Uterus (tissue), 4 donors: ENCODE measurements around the gene SUCLG2. TPM values are rescaled to one million over a fixed set of nuclear protein-coding genes. Genes with fewer than 3 reads are reported as not detected.

Experiments used
- DNase-seq, 2 donors: peaks; one replicate each; pipeline ENCODE4 v3.0.0-alpha.2; 2019 to 2020
- H3K27ac ChIP-seq, 2 donors: fragments of 200-600 bp; sonication (generic); 1 replicate in 1 of 2; 2 replicates in 1 of 2; pipeline ENCODE4 v1.5.1; 2016 to 2018
- H3K27me3 ChIP-seq, 2 donors: fragments of 200-600 bp; sonication (generic); one replicate each; pipeline ENCODE4 v1.5.1; 2018 to 2019; ENCODE audit warnings: control low read depth in 1 of 2
- H3K36me3 ChIP-seq, 2 donors: fragments of 200-600 bp; sonication (generic); one replicate each; pipeline ENCODE4 v1.5.1; 2019; ENCODE audit warnings: control low read depth in 1 of 2
- H3K4me1 ChIP-seq, 2 donors: fragments of 200-600 bp; sonication (generic); one replicate each; pipeline ENCODE4 v1.5.1; 2018 to 2019; ENCODE audit warnings: control low read depth in 1 of 2
- H3K4me3 ChIP-seq, 2 donors: fragments of 200-600 bp; sonication (generic); 1 replicate in 1 of 2; 2 replicates in 1 of 2; pipeline ENCODE4 v1.5.1; 2018 to 2019; ENCODE audit warnings: mild to moderate bottlenecking in 1 of 2
- H3K9me3 ChIP-seq, 2 donors: fragments of 200-600 bp; sonication (generic); one replicate each; pipeline ENCODE4 v1.5.1; 2019; ENCODE audit warnings: control low read depth in 1 of 2
- POLR2A ChIP-seq, 2 donors: fragments of 450-650 bp; IDR thresholded peaks; one replicate each; pipeline ENCODE4 v1.6.1; 2016; ENCODE audit warnings: antibody characterized with exemption in 2 of 2, mild to moderate bottlenecking in 1 of 2, moderate library complexity in 1 of 2
- intact Hi-C: fragments of 100-400 bp; cut with DNase I; formaldehyde crosslinking; loops from one replicate; pipeline ENCODE4 v1.15.1; 2023; ENCODE audit warnings: low total_unique reads
- total RNA-seq, 4 donors: library from RNA; depleted of rRNA in 3 of 4; stranded (reverse); fragments of >200 nt in 3 of 4; gene quantifications; one replicate each; pipeline versions ENCODE4 v1.1.0 to v1.2.4, GENCODE V29; 2014 to 2023
- TF ChIP-seq, protein P1 (sequence below), 4 experiments: fragments of 200-600 bp in 2 of 4; fragments of 450-650 bp in 2 of 4; sonication (generic) in 2 of 4; IDR thresholded peaks; one replicate each; pipeline ENCODE4 v1.5.1; 2016 to 2019; ENCODE audit warnings: antibody characterized with exemption in 4 of 4, mild to moderate bottlenecking in 2 of 4, moderate library complexity in 1 of 4
- donor health status: DM: yes; HTN: yes; CAD: no.

The SUCLG2 gene
- total RNA-seq, 4 donors from 2014 or later = 30.5 to 77.0 (median 45.2) TPM

DNA sequence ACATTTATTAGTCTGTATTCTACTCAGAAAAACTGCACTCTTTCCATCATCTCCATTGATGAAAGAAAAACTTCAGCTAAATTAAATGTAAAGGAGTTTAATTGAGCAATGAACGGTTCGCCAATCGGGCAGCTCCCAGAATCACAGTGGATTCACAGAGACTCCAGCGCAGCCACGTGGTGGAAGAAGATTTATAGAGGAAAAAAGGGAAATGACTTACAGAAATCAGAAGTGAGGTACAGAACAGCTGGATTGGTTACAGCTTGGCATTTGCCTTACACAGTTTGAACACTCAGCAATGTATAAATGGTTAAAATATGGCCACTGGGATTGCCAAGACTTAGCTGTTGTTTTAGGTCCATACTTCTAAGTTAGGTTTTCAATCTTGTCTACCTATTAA lies 2.8 kb upstream of the SUCLG2 start:
- Histone ChIP-seq H3K27me3 (no peaks in the 10 kb centered on the region), H3K4me3 (no peak overlapping the region), H3K4me1 (no peaks in the 10 kb centered on the region), H3K36me3 (no peaks in the 10 kb centered on the region), H3K27ac (no peak overlapping the region), H3K9me3 (no peaks in the 10 kb centered on the region)
- intact Hi-C loops = no loop called here
- DNase-seq = no peak
- TF ChIP-seq, protein P1, sequence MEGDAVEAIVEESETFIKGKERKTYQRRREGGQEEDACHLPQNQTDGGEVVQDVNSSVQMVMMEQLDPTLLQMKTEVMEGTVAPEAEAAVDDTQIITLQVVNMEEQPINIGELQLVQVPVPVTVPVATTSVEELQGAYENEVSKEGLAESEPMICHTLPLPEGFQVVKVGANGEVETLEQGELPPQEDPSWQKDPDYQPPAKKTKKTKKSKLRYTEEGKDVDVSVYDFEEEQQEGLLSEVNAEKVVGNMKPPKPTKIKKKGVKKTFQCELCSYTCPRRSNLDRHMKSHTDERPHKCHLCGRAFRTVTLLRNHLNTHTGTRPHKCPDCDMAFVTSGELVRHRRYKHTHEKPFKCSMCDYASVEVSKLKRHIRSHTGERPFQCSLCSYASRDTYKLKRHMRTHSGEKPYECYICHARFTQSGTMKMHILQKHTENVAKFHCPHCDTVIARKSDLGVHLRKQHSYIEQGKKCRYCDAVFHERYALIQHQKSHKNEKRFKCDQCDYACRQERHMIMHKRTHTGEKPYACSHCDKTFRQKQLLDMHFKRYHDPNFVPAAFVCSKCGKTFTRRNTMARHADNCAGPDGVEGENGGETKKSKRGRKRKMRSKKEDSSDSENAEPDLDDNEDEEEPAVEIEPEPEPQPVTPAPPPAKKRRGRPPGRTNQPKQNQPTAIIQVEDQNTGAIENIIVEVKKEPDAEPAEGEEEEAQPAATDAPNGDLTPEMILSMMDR (IDR thresholded peaks at IDR 0.05) = no peak
- no peak for TF ChIP-seq POLR2A (IDR thresholded peaks at IDR 0.05)

DNA sequence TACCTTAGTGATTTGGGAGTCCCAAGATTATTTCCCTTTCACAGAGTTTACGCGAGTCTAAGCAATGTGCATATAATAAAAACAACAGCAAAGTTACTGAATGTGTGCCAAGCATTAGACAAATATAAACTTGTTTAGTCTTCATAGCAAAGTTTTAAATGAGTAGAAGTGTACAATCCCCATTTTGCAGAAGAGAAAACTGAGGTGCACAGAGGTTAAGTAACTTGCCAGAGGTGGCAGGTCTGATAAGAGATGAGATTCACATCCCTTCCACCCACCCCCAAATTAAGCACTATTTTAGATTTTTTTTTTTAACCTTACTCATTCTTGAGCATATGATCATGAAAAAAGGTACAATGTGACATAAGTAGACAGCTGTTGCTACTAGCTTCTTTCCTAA lies 2.2 kb upstream of the SUCLG2 start:
- no peak for TF ChIP-seq POLR2A (IDR thresholded peaks at IDR 0.05)
- TF ChIP-seq, protein P1 (IDR thresholded peaks at IDR 0.05) = no peak
- no peaks in the 10 kb centered on the region for H3K9me3 ChIP-seq
- H3K27me3 ChIP-seq = no peaks in the 10 kb centered on the region
- DNase-seq = no peak
- H3K4me1 ChIP-seq = no peaks in the 10 kb centered on the region
- no peaks in the 10 kb centered on the region for H3K36me3 ChIP-seq
- H3K27ac ChIP-seq = no peak overlapping the region
- no peak overlapping the region for H3K4me3 ChIP-seq
- intact Hi-C loops = no loop called here

DNA sequence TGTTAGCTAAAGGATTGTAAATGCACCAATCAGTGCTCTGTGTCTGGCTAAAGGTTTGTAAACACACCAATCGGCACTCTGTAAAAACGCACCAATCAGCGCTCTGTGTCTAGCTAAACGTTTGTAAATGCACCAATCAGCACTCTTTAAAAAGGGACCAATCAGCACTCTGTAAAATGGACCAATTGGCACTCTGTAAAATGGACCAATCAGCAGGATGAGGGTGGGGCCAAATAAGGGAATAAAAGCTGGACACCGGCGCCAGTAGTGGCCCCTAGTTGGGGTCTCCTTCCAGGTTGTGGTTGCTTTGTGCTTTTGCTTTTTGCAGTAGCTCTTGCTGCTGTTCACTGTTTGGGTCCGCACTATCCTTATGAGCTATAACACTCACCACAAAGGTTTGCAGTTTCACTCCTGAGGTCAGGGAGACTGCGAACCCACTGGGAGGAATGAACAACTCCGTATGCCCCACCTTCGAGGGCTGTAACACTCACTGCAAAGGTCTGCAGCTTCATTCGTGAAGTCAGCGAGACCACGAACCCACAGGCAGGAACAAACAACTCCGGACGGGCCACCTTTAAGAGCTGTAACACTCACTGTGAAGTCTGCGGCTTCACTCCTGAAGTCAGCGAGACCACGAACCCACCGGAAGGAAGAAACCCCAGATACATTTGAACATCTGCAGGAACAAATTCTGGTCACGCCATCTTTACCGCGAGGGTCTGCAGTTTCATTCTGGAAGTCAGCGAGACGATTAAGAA lies 1.1 kb upstream of the SUCLG2 start:
- no peak for TF ChIP-seq POLR2A (IDR thresholded peaks at IDR 0.05)
- TF ChIP-seq, protein P1 (IDR thresholded peaks at IDR 0.05) = no peak
- no peaks in the 10 kb centered on the region for H3K36me3 ChIP-seq
- H3K4me3 ChIP-seq = peak overlapping the region in 1 of 2 donors; percentile 96
- peak overlapping the region in 1 of 2 donors; percentile 97 for H3K27ac ChIP-seq
- DNase-seq = peak; percentile 18 to 20
- H3K4me1 ChIP-seq = no peaks in the 10 kb centered on the region
- H3K9me3 ChIP-seq = no peaks in the 10 kb centered on the region
- no peaks in the 10 kb centered on the region for H3K27me3 ChIP-seq
- intact Hi-C loops = no loop called here

DNA sequence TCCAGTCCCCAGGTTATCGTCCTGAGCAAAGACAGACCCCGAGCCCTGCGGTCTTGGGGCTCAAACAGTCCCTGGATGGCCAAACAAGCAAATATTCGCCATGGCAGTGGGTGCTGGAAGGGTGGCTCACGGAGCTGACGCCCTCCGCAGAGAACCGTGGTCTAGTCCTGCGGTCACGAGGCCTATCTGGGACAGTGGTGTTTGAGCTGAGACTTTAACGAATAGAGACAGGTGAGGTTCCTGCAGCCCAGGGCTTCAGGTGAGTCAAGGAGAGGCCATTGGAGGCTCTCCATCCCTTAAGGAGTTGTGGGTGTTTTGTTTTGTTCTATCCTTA lies 399 bp upstream of the SUCLG2 start:
- intact Hi-C loops = no loop called here
- Histone ChIP-seq H3K4me1 (peaks cover 0 to 3% of the 10 kb centered on the region in 2 donors), H3K27ac (peak overlapping the region; percentile 88 to 97), H3K27me3 (no peaks in the 10 kb centered on the region), H3K36me3 (no peaks in the 10 kb centered on the region), H3K9me3 (no peaks in the 10 kb centered on the region), H3K4me3 (peak overlapping the region; percentile 47 to 96)
- no peak for DNase-seq
- TF ChIP-seq, protein P1 (IDR thresholded peaks at IDR 0.05) = no peak
- no peak for TF ChIP-seq POLR2A (IDR thresholded peaks at IDR 0.05)

DNA sequence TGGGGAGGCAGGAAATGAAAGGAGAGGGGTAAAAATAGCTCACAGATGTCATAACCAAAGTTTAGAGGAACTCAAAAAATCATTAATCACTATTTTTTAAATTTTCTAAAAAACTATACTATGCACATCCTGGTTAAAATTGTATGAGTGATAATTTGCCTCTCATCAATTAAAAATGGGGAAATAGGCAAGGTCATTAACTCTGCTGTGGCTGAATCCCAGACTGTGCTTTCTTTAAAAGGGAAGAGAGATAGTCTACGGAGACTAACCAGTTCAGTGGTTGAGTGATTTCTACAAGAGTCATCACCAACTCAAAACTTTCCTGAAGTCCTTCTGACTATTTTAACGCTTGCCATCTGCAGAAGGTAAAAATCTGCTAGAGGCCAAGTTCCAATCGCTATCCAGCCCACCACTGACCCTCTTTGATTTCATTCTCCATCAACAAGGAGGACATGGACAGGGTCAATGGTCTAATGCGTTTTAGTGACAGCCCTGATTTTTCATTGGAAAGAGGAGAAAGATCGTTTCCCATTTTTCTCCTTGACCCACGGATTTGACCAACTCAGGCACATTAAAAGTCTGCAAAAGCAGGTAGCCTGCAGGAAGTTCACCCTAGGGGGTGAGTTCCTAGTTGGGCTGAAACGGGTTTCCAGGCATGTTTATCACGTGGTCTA lies 850 bp downstream of the SUCLG2 start:
- no peaks in the 10 kb centered on the region for H3K9me3 ChIP-seq
- peak overlapping the region; percentile 88 to 97 for H3K27ac ChIP-seq
- TF ChIP-seq, protein P1 (IDR thresholded peaks at IDR 0.05) = no peak
- no peak for TF ChIP-seq POLR2A (IDR thresholded peaks at IDR 0.05)
- no peaks in the 10 kb centered on the region for H3K36me3 ChIP-seq
- intact Hi-C loops = no loop called here
- no peak for DNase-seq
- H3K27me3 ChIP-seq = no peaks in the 10 kb centered on the region
- H3K4me3 ChIP-seq = peak overlapping the region; percentile 47 to 96
- H3K4me1 ChIP-seq = peaks cover 0 to 3% of the 10 kb centered on the region in 2 donors
